ENCODE results near the gene EIF3B. TPM values are rescaled to one million over a fixed set of nuclear protein-coding genes. Genes with fewer than 3 reads are reported as not detected.

The EIF3B gene
- total and polyA plus RNA-seq, 10 donors, result 78.1 to 150 (median 110) TPM

GRCh38 chr7:2354939-2355704, 495 bp downstream of the EIF3B start:
- WGBS, 5 donors, result 0 to 1% (median 0%) methylated on average over 10 to 92 of the region's 92 CpGs
- Histone ChIP-seq H3K27ac (peak overlapping the region; percentile 96 to 100 (median 100)), H3K27me3 (replicated peaks in 1 of 7) (no peaks in the 10 kb centered on the region), H3K4me3 (peak overlapping the region; percentile 86 to 100 (median 98)), H3K9me3 (no peaks in the 10 kb centered on the region), H3K4me1 (peaks cover 33 to 64% (median 61%) of the 10 kb centered on the region in 6 donors), H3K36me3 (peaks cover 0 to 36% (median 5%) of the 10 kb centered on the region in 6 donors)
- TF ChIP-seq POLR2AphosphoS5 (IDR thresholded peaks at IDR 0.05), result peak in 1 of 3 donors; percentile 7
- no peak for TF ChIP-seq POLR2A (IDR thresholded peaks at IDR 0.05)
- peak; percentile 91 for DNase-seq
- intact Hi-C loops (cut with DNase I; ENCODE audit: low total_unique reads), result loop anchor here (5.0 kb wide), 1 partner anchor 113 kb away; the partner anchor contains the start of genes MRM2 and NUDT1

DNA sequence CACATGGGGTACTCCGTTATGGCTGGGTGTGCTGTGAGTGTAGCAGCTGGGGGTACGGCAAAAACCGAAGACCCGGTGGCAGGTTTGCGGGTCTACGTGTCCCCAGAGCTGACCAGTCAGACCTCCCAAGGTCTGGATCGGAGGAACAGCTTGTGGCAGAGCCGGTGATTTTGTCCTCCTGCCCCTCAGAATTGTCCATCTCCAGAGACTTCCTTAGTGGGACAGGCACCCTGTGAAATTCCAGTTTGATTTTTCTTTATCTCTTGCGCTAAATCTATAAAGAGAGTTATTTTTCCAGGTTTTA, 1.0 kb downstream of the EIF3B start:
- H3K9me3 ChIP-seq, result no peaks in the 10 kb centered on the region
- no peaks in the 10 kb centered on the region for H3K27me3 ChIP-seq (replicated peaks in 1 of 7)
- intact Hi-C loops (cut with DNase I; ENCODE audit: low total_unique reads), result no loop called here
- H3K27ac ChIP-seq, result peak overlapping the region in 6 of 8 donors; percentile 96 to 100 (median 100)
- DNase-seq, result no peak
- H3K36me3 ChIP-seq, result peaks cover 0 to 42% (median 6%) of the 10 kb centered on the region in 6 donors
- peaks cover 33 to 69% (median 63%) of the 10 kb centered on the region in 6 donors for H3K4me1 ChIP-seq
- TF ChIP-seq POLR2AphosphoS5 (IDR thresholded peaks at IDR 0.05), result no peak
- TF ChIP-seq, protein P1, sequence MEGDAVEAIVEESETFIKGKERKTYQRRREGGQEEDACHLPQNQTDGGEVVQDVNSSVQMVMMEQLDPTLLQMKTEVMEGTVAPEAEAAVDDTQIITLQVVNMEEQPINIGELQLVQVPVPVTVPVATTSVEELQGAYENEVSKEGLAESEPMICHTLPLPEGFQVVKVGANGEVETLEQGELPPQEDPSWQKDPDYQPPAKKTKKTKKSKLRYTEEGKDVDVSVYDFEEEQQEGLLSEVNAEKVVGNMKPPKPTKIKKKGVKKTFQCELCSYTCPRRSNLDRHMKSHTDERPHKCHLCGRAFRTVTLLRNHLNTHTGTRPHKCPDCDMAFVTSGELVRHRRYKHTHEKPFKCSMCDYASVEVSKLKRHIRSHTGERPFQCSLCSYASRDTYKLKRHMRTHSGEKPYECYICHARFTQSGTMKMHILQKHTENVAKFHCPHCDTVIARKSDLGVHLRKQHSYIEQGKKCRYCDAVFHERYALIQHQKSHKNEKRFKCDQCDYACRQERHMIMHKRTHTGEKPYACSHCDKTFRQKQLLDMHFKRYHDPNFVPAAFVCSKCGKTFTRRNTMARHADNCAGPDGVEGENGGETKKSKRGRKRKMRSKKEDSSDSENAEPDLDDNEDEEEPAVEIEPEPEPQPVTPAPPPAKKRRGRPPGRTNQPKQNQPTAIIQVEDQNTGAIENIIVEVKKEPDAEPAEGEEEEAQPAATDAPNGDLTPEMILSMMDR (IDR thresholded peaks at IDR 0.05 in 8 of 11, conservative IDR thresholded peaks at IDR 0.05 in 3 of 11), result no peak
- no peak for TF ChIP-seq POLR2A (IDR thresholded peaks at IDR 0.05)
- H3K4me3 ChIP-seq, result peak overlapping the region; percentile 86 to 100 (median 98)
- WGBS, 5 donors, result 3 to 7% (median 5%) methylated on average over 9 of the region's 9 CpGs

- Histone ChIP-seq H3K9me3 (no peaks in the 10 kb centered on the region), H3K27me3 (replicated peaks in 1 of 7) (no peaks in the 10 kb centered on the region), H3K4me1 (peaks cover 33 to 80% (median 63%) of the 10 kb centered on the region in 6 donors), H3K4me3 (peak overlapping the region in 1 of 8 donors; percentile 13), H3K27ac (no peak overlapping the region), H3K36me3 (peaks cover 2 to 57% (median 21%) of the 10 kb centered on the region in 6 donors)
- 65 to 79% (median 72%) methylated on average over 8 of the region's 8 CpGs for WGBS, 5 donors
- intact Hi-C loops (cut with DNase I; ENCODE audit: low total_unique reads), result no loop called here
- TF ChIP-seq POLR2A (IDR thresholded peaks at IDR 0.05), result no peak
- no peak for TF ChIP-seq POLR2AphosphoS5 (IDR thresholded peaks at IDR 0.05)
- TF ChIP-seq, protein P1 (IDR thresholded peaks at IDR 0.05 in 8 of 11, conservative IDR thresholded peaks at IDR 0.05 in 3 of 11), result no peak
- DNase-seq, result no peak
Measured at GRCh38 chr7:2357165-2357564, 2.5 kb downstream of the EIF3B start.

DNA sequence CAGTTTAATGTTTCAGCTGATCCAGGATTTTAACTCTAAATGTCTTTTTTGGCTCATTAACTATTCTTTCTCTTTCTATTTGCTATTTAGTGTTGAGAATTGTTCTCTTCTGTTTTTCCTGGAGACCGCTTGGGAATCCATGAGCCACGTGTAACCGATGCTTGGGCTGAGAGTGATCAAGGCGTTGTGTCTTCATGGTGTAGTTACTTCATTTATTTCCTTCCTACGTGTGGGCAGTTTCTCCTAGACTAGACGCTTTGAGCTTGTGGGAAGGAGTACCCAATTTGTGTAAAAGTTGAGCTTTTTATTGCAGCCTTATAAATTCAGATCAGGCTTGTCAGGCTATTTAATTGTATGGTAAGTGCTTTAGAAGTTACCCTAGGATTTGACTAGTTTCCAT, 2.9 kb downstream of the EIF3B start:
- TF ChIP-seq POLR2AphosphoS5 (IDR thresholded peaks at IDR 0.05) (no peak), POLR2A (IDR thresholded peaks at IDR 0.05) (no peak)
- TF ChIP-seq, protein P1 (IDR thresholded peaks at IDR 0.05 in 8 of 11, conservative IDR thresholded peaks at IDR 0.05 in 3 of 11), result no peak
- no peak for DNase-seq
- H3K36me3 ChIP-seq, result peaks cover 6 to 61% (median 25%) of the 10 kb centered on the region in 6 donors
- H3K4me3 ChIP-seq, result peak overlapping the region in 1 of 8 donors; percentile 13
- H3K4me1 ChIP-seq, result peaks cover 33 to 80% (median 64%) of the 10 kb centered on the region in 6 donors
- no peaks in the 10 kb centered on the region for H3K9me3 ChIP-seq
- intact Hi-C loops (cut with DNase I; ENCODE audit: low total_unique reads), result no loop called here
- 42 to 67% (median 62%) methylated on average over 6 of the region's 6 CpGs for WGBS, 5 donors
- no peaks in the 10 kb centered on the region for H3K27me3 ChIP-seq (replicated peaks in 1 of 7)
- no peak overlapping the region for H3K27ac ChIP-seq

Measured in spleen (tissue), 11 donors.